Karpas-422 (cell line): ENCODE results near the gene ARSB. TPM values are rescaled to one million over a fixed set of nuclear protein-coding genes. Genes with fewer than 3 reads are reported as not detected.
"Not testable (repeated sequence)": the region's sequence is repeated elsewhere in the genome, so short reads cannot be mapped to it uniquely, and the experiment has no call there.

ENCODE experiments used
- DNase-seq: peaks from one replicate; pipeline ENCODE4 v3.0.0-alpha.2; 2015
- H2AFZ ChIP-seq: fragments of 200-600 bp; sonication (generic); 2 replicates; pipeline ENCODE4 v1.6.1; 2014; ENCODE audit warnings: antibody characterized with exemption, low read length, mixed read lengths
- H3K27ac ChIP-seq: fragments of 200-600 bp; sonication (generic); 2 replicates; pipeline ENCODE4 v1.5.1; 2014; ENCODE audit warnings: mild to moderate bottlenecking, low read length, moderate library complexity
- H3K27me3 ChIP-seq: fragments of 200-600 bp; sonication (generic); 2 replicates; pipeline ENCODE4 v1.6.1; 2014; ENCODE audit warnings: low read length, mixed read lengths
- H3K36me3 ChIP-seq: fragments of 200-600 bp; sonication (generic); 2 replicates; pipeline ENCODE4 v1.6.1; 2014; ENCODE audit warnings: low read length, mixed read lengths; ENCODE audit not compliant: insufficient read depth
- H3K4me1 ChIP-seq: fragments of 200-600 bp; sonication (generic); 2 replicates; pipeline ENCODE4 v1.6.1; 2014; ENCODE audit warnings: mild to moderate bottlenecking, low read length, mixed read lengths
- H3K4me2 ChIP-seq: fragments of 200-600 bp; sonication (generic); 2 replicates; pipeline ENCODE4 v1.6.1; 2014; ENCODE audit warnings: low read length, low read depth, mild to moderate bottlenecking; ENCODE audit not compliant: poor library complexity, severe bottlenecking
- H3K4me3 ChIP-seq: fragments of 200-600 bp; sonication (generic); 2 replicates; pipeline ENCODE4 v1.5.1; 2014; ENCODE audit warnings: mild to moderate bottlenecking, antibody characterized with exemption, low read length, mixed read lengths
- H3K79me2 ChIP-seq: fragments of 200-600 bp; sonication (generic); 2 replicates; pipeline ENCODE4 v1.6.1; 2014; ENCODE audit warnings: mild to moderate bottlenecking, low read length, mixed read lengths
- H3K9ac ChIP-seq: fragments of 200-600 bp; sonication (generic); 2 replicates; pipeline ENCODE4 v1.6.0; 2014; ENCODE audit warnings: low read length
- H3K9me2 ChIP-seq: fragments of 200-600 bp; sonication (generic), shearing (Covaris generic); replicated peaks from 2 replicates; pipeline ENCODE4 v1.6.0; 2014; ENCODE audit warnings: mild to moderate bottlenecking, low read length, moderate library complexity; ENCODE audit not compliant: insufficient read depth
- H3K9me3 ChIP-seq: fragments of 300-700, 200-600 bp; sonication (generic); 2 replicates; pipeline ENCODE4 v1.6.1; 2014; ENCODE audit warnings: low read length, mixed read lengths
- H4K20me1 ChIP-seq: fragments of 200-600 bp; sonication (generic); 2 replicates; pipeline ENCODE4 v1.6.1; 2014; ENCODE audit warnings: mild to moderate bottlenecking, antibody characterized with exemption, low read length, low read depth; ENCODE audit not compliant: insufficient read depth
- total RNA-seq: library from RNA; depleted of rRNA; stranded (reverse); fragments of >200 nt; shearing (Covaris generic); gene quantifications from 2 replicates; pipeline ENCODE4 v1.2.3, GENCODE V29; 2014; ENCODE audit warnings: low replicate concordance

ARSB gene
- total RNA-seq, 1 experiment from 2014 or later, result 10.8 TPM

DNA sequence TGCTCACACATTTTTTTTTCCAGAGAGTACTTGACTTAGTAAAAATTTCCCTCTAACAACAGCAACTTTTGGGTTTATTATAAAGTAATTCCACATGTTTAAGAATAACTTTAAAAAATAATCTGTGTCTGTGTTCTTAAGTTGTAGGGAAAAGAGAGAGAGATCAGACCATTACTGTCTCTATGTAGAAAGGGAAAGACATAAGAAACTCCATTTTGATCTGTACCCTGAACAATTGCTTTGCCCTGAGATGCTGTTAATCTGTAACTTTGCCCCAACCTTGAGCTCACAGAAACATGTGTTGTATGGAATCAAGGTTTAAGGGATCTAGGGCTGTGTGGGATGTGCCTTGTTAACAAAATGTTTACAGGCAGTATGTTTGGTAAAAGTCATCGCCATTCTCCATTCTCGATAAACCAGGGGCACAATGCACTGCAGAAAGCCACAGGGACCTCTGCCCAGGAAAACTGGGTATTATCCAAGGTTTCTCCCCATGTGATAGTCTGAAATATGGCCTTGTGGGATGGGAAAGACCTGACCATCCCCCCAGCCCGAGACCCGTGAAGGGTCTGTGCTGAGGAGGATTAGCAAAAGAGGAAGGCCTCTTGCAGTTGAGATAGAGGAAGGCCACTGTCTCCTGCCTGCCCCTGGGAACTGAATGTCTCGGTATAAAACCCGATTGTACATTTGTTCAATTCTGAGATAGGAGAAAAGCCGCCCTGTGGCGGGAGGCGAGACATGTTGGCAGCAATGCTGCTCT is 75.7 kb downstream of the ARSB start:
- H3K9ac ChIP-seq, H3K27me3 ChIP-seq, H3K9me3 ChIP-seq, H3K79me2 ChIP-seq, DNase-seq, H3K4me3 ChIP-seq, H3K27ac ChIP-seq, H3K4me2 ChIP-seq, H4K20me1 ChIP-seq, H3K9me2 ChIP-seq, H3K36me3 ChIP-seq, H2AFZ ChIP-seq, H3K4me1 ChIP-seq: not testable (repeated sequence)

DNA sequence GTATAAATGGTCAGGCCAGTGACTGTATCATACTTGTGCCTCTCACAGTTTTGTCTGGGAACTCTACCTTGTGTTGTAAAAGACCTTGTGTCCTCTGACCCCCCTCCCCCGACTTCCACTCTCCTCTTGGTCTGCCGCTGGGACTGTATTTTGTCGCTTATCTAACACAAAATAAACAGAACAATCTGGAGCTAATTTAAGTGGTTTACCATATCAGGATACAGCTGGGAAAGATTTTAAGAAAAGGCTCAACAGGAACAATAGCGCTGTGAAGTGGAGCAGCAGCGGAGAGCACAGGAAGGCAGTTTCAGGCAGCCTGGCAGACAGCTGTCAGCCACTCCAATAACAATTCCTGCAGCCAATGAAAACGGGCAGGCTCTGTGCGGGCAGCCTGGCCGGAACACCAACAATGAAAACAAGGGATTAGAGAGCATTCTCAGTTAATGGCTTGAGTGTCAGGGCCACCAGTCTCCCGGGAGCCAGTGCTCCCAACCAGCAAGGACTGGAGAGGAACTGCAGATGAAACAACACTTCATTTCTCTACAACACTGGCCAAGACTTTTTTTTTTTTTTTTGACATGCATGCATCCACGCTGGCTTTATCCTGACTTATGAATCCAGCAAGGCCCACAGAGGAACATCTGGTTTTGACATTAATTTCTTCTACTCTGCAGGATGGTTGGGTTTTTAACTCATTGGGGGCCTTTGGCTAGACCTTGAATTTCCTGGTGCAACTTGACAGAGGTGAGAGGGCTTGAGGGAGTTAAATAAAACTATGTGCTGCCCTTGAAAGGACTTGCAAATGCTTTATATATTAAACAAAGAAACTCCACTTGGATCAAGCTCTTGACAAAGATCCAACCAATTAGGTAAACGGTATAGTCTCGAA is 76.7 kb downstream of the ARSB start:
- no peaks in the 10 kb centered on the region for H3K79me2 ChIP-seq
- H3K27ac ChIP-seq, result no peak overlapping the region
- H3K36me3 ChIP-seq, result no peaks in the 10 kb centered on the region
- H3K27me3 ChIP-seq, result no peaks in the 10 kb centered on the region
- no peaks in the 10 kb centered on the region for H3K9me2 ChIP-seq
- no peak overlapping the region for H3K4me3 ChIP-seq
- no peaks in the 10 kb centered on the region for H3K9me3 ChIP-seq
- no peak overlapping the region for H2AFZ ChIP-seq
- no peaks in the 10 kb centered on the region for H3K4me1 ChIP-seq
- H3K9ac ChIP-seq, result no peak overlapping the region
- H3K4me2 ChIP-seq, result no peak overlapping the region
- DNase-seq, result no peak
- no peaks in the 10 kb centered on the region for H4K20me1 ChIP-seq

DNA sequence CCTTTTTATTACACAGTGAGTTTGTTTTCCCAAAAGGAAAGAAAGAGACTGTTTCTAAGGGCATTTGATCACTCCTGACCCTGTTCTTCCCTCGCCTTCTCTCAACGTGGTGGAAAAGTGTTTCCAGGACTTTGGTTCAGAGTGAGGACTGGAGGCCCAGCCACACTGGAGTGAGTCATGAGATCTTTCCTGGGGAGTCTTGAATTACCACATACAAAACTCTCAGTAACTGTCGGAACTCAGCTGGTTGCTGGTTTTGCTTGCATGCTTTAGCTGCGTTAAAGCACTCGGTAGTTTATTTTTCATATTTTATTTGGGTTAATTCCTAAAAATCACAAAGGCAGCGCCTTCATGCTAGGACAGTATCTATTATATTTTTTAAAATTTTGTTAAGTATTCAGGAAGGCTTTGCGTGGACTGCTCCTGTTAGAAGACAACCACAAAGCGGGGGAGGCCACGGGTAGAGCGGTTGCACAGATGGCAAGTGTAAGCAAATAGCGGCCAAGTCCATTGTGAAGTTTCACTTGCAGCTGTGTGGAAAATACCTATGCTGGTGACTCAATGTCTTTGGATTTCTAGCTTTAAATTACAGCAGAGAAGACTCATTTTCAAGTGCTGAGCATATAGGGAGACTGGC is 77.7 kb downstream of the ARSB start:
- Histone ChIP-seq H3K9me3 (no peaks in the 10 kb centered on the region), H3K27ac (no peak overlapping the region), H4K20me1 (no peaks in the 10 kb centered on the region), H3K36me3 (no peaks in the 10 kb centered on the region), H3K4me1 (no peaks in the 10 kb centered on the region), H2AFZ (no peak overlapping the region), H3K9me2 (no peaks in the 10 kb centered on the region), H3K4me2 (no peak overlapping the region), H3K4me3 (no peak overlapping the region), H3K9ac (no peak overlapping the region), H3K79me2 (no peaks in the 10 kb centered on the region), H3K27me3 (no peaks in the 10 kb centered on the region)
- DNase-seq, result no peak

DNA sequence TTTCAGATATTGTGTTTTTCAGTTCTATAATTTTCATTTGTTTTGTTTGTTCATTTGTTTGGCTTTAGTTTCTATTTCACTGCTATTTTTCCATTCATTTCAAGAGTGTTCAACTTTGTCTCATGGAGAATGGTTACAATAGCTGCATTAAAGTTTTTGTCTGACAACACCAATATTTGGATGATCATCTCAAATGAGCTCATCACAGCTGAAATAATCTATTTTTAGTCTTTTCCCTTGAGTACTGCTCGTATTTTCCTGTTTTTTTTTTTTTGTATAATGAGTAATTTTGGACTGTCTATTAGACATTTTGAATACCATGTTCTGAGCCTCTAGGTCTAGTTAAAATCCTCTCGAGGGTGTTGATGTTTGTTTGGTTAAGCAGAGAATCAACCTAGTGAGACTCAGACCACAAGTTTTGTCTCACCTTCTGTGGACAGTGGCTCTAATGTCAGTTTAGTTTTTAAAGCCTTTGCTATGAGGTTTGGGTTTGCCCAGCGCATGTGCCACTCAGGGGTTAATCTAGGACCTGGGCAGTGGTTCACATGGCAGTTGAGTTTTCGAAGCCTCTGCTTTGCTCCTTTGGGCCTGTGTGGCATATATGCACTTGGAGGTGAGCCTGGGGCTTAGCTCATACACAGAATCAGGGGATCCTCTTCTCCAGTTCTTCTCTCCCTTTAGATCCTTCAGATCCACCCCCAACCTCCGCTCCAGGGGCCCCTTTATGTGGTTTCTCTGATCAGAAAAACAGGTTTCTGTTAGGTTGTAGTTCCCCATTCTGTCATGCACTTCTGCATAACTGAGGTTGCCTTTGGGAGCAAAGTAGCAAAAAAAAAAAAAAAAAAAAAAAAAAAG is 79.8 kb downstream of the ARSB start:
- H2AFZ ChIP-seq, result no peak overlapping the region
- H3K9me3 ChIP-seq, result no peaks in the 10 kb centered on the region
- no peaks in the 10 kb centered on the region for H3K79me2 ChIP-seq
- no peak overlapping the region for H3K27ac ChIP-seq
- no peaks in the 10 kb centered on the region for H4K20me1 ChIP-seq
- H3K4me2 ChIP-seq, result no peak overlapping the region
- H3K9me2 ChIP-seq, result no peaks in the 10 kb centered on the region
- no peaks in the 10 kb centered on the region for H3K4me1 ChIP-seq
- no peaks in the 10 kb centered on the region for H3K27me3 ChIP-seq
- no peak overlapping the region for H3K4me3 ChIP-seq
- no peak for DNase-seq
- H3K9ac ChIP-seq, result no peak overlapping the region
- no peaks in the 10 kb centered on the region for H3K36me3 ChIP-seq

DNA sequence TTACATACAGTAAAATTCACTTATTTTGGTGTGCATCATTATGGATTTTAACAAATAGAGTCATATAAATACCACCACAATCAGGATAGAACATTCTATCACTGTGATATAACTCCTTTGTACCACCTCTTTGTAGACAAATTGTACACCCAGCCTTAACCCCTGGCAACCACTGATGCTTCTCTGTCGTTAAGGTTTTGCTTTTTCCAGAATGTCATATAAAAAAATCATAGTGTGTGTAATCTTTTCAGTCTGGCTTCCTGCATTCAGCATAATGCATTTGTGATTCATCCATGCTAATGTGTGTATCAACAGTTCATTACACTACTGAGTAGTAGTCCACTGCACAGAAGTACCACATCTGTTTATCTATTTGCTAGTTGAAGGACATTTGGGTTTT is 81.2 kb downstream of the ARSB start:
- Histone ChIP-seq H3K79me2 (no peaks in the 10 kb centered on the region), H3K4me1 (no peaks in the 10 kb centered on the region), H3K36me3 (no peaks in the 10 kb centered on the region), H3K4me2 (no peak overlapping the region), H3K9me2 (no peaks in the 10 kb centered on the region), H3K27ac (no peak overlapping the region), H3K27me3 (no peaks in the 10 kb centered on the region), H3K9me3 (no peaks in the 10 kb centered on the region), H2AFZ (no peak overlapping the region), H4K20me1 (no peaks in the 10 kb centered on the region), H3K4me3 (no peak overlapping the region), H3K9ac (no peak overlapping the region)
- no peak for DNase-seq

DNA sequence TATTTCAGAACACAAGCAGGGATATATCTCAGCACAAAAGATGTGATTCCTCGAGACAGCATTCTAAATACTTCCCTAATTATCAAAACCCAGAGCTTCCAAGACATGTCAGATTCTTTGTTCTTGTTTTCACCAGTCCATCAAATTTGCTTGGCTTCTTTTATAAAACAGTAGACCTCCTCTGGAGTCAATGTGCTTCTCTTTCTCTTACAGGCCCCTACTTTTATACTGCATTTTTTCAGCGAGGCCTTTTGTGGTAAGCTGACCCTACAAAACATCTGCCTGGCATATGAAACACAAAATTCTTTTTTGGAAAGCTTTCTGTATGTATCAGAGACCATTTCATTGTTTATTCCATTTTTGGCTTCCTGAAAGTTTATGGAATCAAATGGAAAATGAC is 81.8 kb downstream of the ARSB start:
- no peak for DNase-seq
- Histone ChIP-seq H3K27me3 (no peaks in the 10 kb centered on the region), H3K4me3 (no peak overlapping the region), H3K27ac (no peak overlapping the region), H3K4me2 (no peak overlapping the region), H3K36me3 (no peaks in the 10 kb centered on the region), H3K9me2 (no peaks in the 10 kb centered on the region), H4K20me1 (no peaks in the 10 kb centered on the region), H2AFZ (no peak overlapping the region), H3K79me2 (no peaks in the 10 kb centered on the region), H3K9me3 (no peaks in the 10 kb centered on the region), H3K4me1 (no peaks in the 10 kb centered on the region), H3K9ac (no peak overlapping the region)

DNA sequence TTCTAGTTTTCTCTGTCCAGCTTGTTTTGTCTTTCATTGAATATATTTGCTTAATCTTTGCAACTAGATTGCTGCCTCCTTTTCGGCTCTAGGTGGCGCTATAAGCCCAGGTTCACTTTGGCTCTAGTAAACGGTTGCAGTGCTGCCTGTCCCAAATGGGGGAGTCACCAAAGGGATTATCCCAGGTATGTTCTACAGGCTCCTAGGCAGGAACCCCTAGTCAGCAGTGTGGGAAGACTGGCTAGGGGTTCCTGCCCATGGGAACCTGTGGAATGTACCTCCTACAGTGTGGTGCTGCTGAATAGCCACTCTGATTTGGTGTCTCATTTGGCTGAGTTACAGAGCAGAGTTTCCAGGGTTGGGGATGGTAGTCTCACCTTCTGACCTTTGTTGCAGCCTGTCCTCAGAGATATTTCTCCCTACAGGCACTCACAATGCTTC is 85.2 kb downstream of the ARSB start:
- H2AFZ ChIP-seq, result no peak overlapping the region
- H3K4me1 ChIP-seq, result no peaks in the 10 kb centered on the region
- no peak overlapping the region for H3K4me3 ChIP-seq
- H3K4me2 ChIP-seq, result no peak overlapping the region
- H3K27me3 ChIP-seq, result no peaks in the 10 kb centered on the region
- H4K20me1 ChIP-seq, result no peaks in the 10 kb centered on the region
- peak; percentile 83 for DNase-seq
- no peaks in the 10 kb centered on the region for H3K9me2 ChIP-seq
- H3K36me3 ChIP-seq, result no peaks in the 10 kb centered on the region
- no peaks in the 10 kb centered on the region for H3K9me3 ChIP-seq
- H3K9ac ChIP-seq, result no peak overlapping the region
- H3K79me2 ChIP-seq, result no peaks in the 10 kb centered on the region
- no peak overlapping the region for H3K27ac ChIP-seq
